Mesenchymal stem cell (in vitro differentiated cells and primary cell): ENCODE measurements around the gene SRY. TPM values are rescaled to one million over a fixed set of nuclear protein-coding genes. Genes with fewer than 3 reads are reported as not detected.

Experiments used
- DNase-seq: peaks from one replicate; pipeline ENCODE4 v3.0.0-alpha.2; 2013
- H2AFZ ChIP-seq: one replicate; pipeline ENCODE4 v1.6.1; 2013; ENCODE audit warnings: low read depth, mild to moderate bottlenecking, control low read depth, inconsistent platforms, low read length, moderate library complexity
- H2AK5ac ChIP-seq: 2 replicates; pipeline ENCODE4 v1.6.1; 2013; ENCODE audit warnings: low read length, moderate library complexity, mild to moderate bottlenecking, inconsistent platforms; ENCODE audit not compliant: severe bottlenecking
- H2BK120ac ChIP-seq: one replicate; pipeline ENCODE4 v1.6.1; 2013; ENCODE audit warnings: low read depth, mild to moderate bottlenecking, inconsistent platforms, low read length, moderate library complexity
- H2BK12ac ChIP-seq, 2 experiments: one replicate each; pipeline ENCODE4 v1.6.1; 2013; ENCODE audit warnings: inconsistent platforms in 2 of 2, low read length in 2 of 2, mild to moderate bottlenecking in 2 of 2, moderate library complexity in 2 of 2, control low read depth in 1 of 2
- H2BK15ac ChIP-seq: one replicate; pipeline ENCODE4 v1.6.1; 2013; ENCODE audit warnings: mild to moderate bottlenecking, low read depth, inconsistent platforms; ENCODE audit not compliant: poor library complexity, severe bottlenecking
- H2BK5ac ChIP-seq: 2 replicates; pipeline ENCODE4 v1.6.1; 2013; ENCODE audit warnings: low read depth, mild to moderate bottlenecking, low read length, control low read depth, inconsistent platforms; ENCODE audit not compliant: poor library complexity, severe bottlenecking
- H3K14ac ChIP-seq, 2 experiments: one replicate each; pipeline ENCODE4 v1.6.1; 2013; ENCODE audit warnings: inconsistent platforms in 2 of 2, low read length in 2 of 2, control low read depth in 1 of 2, mild to moderate bottlenecking in 1 of 2, moderate library complexity in 1 of 2
- H3K18ac ChIP-seq, 2 experiments: one replicate each; pipeline ENCODE4 v1.6.1; 2013; ENCODE audit warnings: inconsistent platforms in 2 of 2, low read length in 2 of 2, control low read depth in 1 of 2, low read depth in 1 of 2, mild to moderate bottlenecking in 1 of 2
- H3K23ac ChIP-seq, 2 experiments: one replicate each; pipeline ENCODE4 v1.6.1; 2013; ENCODE audit warnings: inconsistent platforms in 2 of 2, low read length in 2 of 2, mild to moderate bottlenecking in 2 of 2, moderate library complexity in 2 of 2, control low read depth in 1 of 2
- H3K27ac ChIP-seq: 2 replicates; pipeline ENCODE4 v1.5.1; 2013; ENCODE audit warnings: mild to moderate bottlenecking, moderate library complexity, low read length, control low read depth, inconsistent platforms; ENCODE audit not compliant: poor library complexity, severe bottlenecking
- H3K27me3 ChIP-seq, 2 experiments: 2 replicates each; pipeline versions ENCODE4 v1.6.1 to v1.7.0; 2013; ENCODE audit warnings: low read length in 2 of 2, mild to moderate bottlenecking in 2 of 2, moderate library complexity in 2 of 2, control low read depth in 1 of 2, inconsistent platforms in 1 of 2; ENCODE audit not compliant: control insufficient read depth in 1 of 2, insufficient read depth in 1 of 2
- H3K36me3 ChIP-seq, 2 experiments: 2 replicates each; pipeline versions ENCODE4 v1.6.1 to v1.7.0; 2013; ENCODE audit warnings: low read length in 2 of 2, control low read depth in 1 of 2, inconsistent platforms in 1 of 2, low read depth in 1 of 2, mild to moderate bottlenecking in 1 of 2; ENCODE audit not compliant: insufficient read depth in 2 of 2, control insufficient read depth in 1 of 2
- H3K4ac ChIP-seq, 2 experiments: one replicate each; pipeline ENCODE4 v1.6.1; 2013; ENCODE audit warnings: inconsistent platforms in 2 of 2, low read length in 2 of 2, mild to moderate bottlenecking in 2 of 2, moderate library complexity in 2 of 2, control low read depth in 1 of 2, low read depth in 1 of 2
- H3K4me1 ChIP-seq: 2 replicates; pipeline ENCODE4 v1.6.1; 2013; ENCODE audit warnings: low read depth, low read length, control low read depth; ENCODE audit not compliant: control insufficient read depth, insufficient read depth
- H3K4me2 ChIP-seq: 2 replicates; pipeline ENCODE4 v1.6.1; 2013; ENCODE audit warnings: low read length, mild to moderate bottlenecking, inconsistent platforms; ENCODE audit not compliant: poor library complexity, severe bottlenecking
- H3K4me3 ChIP-seq, 2 experiments: 2 replicates each; pipeline versions ENCODE4 v1.5.1 to v1.7.0; 2013; ENCODE audit warnings: low read length in 2 of 2, mild to moderate bottlenecking in 2 of 2, control low read depth in 1 of 2, low read depth in 1 of 2; ENCODE audit not compliant: insufficient read depth in 1 of 2
- H3K79me1 ChIP-seq: replicated peaks from 2 replicates; pipeline ENCODE4 v1.6.1; 2013; ENCODE audit warnings: mild to moderate bottlenecking, control low read depth, low read length, inconsistent platforms; ENCODE audit not compliant: poor library complexity, severe bottlenecking
- H3K9ac ChIP-seq: 2 replicates; pipeline ENCODE4 v1.7.0; 2013; ENCODE audit warnings: mild to moderate bottlenecking, low read length, moderate library complexity
- H3K9me3 ChIP-seq: 2 replicates; pipeline ENCODE4 v1.7.0; 2013; ENCODE audit warnings: mild to moderate bottlenecking, low read length; ENCODE audit not compliant: control insufficient read depth
- H4K8ac ChIP-seq: one replicate; pipeline ENCODE4 v1.6.1; 2013; ENCODE audit warnings: inconsistent platforms, mild to moderate bottlenecking, low read length, moderate library complexity
- H4K91ac ChIP-seq: one replicate; pipeline ENCODE4 v1.6.1; 2013; ENCODE audit warnings: mild to moderate bottlenecking, low read length, inconsistent platforms
- WGBS: methylation state at CpG from one replicate; pipeline ENCODE4 v1.1.7; 2013; ENCODE audit warnings: mixed read lengths; 5-methylcytosine and 5-hydroxymethylcytosine counted together
- polyA plus RNA-seq, 2 experiments: library from polyadenylated mRNA; stranded (reverse); fragments of 200-250 nt; gene quantifications; one replicate each; pipeline ENCODE4 v1.2.3, GENCODE V29; 2013

The SRY gene
- polyA plus RNA-seq (2013, experiment 1 of 2), result not detected
- not detected for polyA plus RNA-seq (2013, experiment 2 of 2)

DNA sequence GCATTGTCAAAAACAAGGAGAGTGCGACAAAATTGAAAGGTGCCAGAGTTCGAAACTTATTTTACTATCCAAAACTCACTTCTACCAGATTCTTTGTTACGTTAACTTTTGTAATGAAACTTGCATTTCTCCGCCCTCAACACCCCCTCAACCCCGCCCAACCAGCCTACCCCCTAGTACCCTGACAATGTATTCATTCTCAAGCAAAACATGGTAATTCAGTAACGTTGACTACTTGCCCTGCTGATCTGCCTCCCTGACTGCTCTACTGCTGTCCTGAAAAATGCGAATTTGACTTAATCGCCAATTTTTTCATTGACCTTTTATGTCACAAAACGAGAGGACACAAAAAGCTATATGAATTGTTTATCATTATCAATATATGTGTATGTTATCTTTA is at the start of gene SRY:
Gene SRY (minus strand): TSS at position 83 of the 400 bp plus-strand sequence. CDS start 79 bp downstream, at position 4.
- Histone ChIP-seq H2BK15ac (no peak within 1 kb of the TSS), H3K4me2 (peak within 1 kb of the TSS; percentile 74), H3K4ac (no peak within 1 kb of the TSS), H3K14ac (no peak within 1 kb of the TSS), H2BK5ac (no peak within 1 kb of the TSS), H4K8ac (peak within 1 kb of the TSS; percentile 28), H3K79me1 (no peaks in the 10 kb centered on the region), H3K18ac (no peak within 1 kb of the TSS), H3K27me3 (no peaks in the 10 kb centered on the region), H3K36me3 (no peaks in the 10 kb centered on the region), H2AFZ (no peak within 1 kb of the TSS), H3K27ac (no peak within 1 kb of the TSS), H3K4me1 (no peaks in the 10 kb centered on the region), H2BK12ac (no peak within 1 kb of the TSS), H3K9ac (no peak within 1 kb of the TSS), H2BK120ac (no peak within 1 kb of the TSS), H3K9me3 (no peaks in the 10 kb centered on the region), H4K91ac (no peak within 1 kb of the TSS), H3K23ac (no peak within 1 kb of the TSS), H2AK5ac (no peak within 1 kb of the TSS), H3K4me3 (peak within 1 kb of the TSS in 1 of 2 experiments; percentile 26)
- WGBS, result 31% methylated on average over 6 of the region's 9 CpGs
- no peak for DNase-seq

DNA sequence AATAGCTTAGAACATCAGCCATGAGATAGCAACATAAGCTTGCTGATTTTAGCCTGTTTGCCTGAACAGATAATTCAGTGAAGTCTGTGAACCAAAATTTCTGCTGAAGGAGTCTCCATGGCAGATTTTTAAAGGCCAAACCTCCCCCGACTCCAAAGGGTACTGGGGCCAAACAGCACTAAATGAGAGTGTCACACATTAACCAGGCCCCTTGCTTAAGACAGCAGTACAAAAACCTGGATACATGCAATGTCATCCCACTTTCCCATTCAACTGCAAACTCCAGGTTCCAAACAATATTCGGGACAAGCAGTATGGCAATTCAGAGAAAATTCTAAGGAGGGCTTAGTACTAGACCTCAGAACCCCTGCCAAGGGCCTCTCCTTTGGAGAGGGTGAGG is 49.6 kb upstream of the SRY start:
- Histone ChIP-seq H3K27me3 (no peaks in the 10 kb centered on the region), H2AFZ (no peak overlapping the region), H4K8ac (no peak overlapping the region), H3K36me3 (no peaks in the 10 kb centered on the region), H3K14ac (no peak overlapping the region), H2BK12ac (no peak overlapping the region), H4K91ac (no peak overlapping the region), H2BK5ac (no peak overlapping the region), H2BK120ac (no peak overlapping the region), H2BK15ac (no peak overlapping the region), H3K9me3 (no peaks in the 10 kb centered on the region), H3K18ac (no peak overlapping the region), H3K4me1 (no peaks in the 10 kb centered on the region), H2AK5ac (no peak overlapping the region), H3K23ac (no peak overlapping the region), H3K27ac (no peak overlapping the region), H3K4ac (no peak overlapping the region), H3K79me1 (no peaks in the 10 kb centered on the region), H3K4me2 (no peak overlapping the region), H3K4me3 (no peak overlapping the region), H3K9ac (no peak overlapping the region)
- WGBS, result 63% methylated on average over 1 of the region's 2 CpGs
- DNase-seq, result no peak

DNA sequence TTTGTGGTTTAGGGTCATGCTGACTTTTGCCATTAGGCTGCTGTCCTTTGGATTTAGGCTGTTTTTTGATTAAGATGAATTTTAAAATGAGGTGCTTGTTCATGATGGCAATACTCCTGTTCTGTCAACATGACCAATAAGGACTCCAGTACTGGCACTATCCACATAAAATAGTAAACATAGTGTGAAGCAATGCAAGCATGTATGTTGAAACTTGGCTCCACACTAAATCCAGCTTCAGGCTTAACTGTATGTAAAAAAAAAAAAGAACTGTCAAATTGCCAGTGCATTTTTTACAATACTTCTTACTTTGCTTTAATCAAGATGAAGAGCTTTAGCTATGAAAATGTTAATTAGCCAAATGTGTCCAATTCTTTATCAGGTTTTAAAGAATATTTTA is 47.7 kb upstream of the SRY start:
- Histone ChIP-seq H3K4me1 (no peaks in the 10 kb centered on the region), H3K18ac (no peak overlapping the region), H4K91ac (no peak overlapping the region), H2BK12ac (no peak overlapping the region), H3K23ac (no peak overlapping the region), H2AFZ (no peak overlapping the region), H3K4me2 (no peak overlapping the region), H3K4me3 (no peak overlapping the region), H2AK5ac (no peak overlapping the region), H3K14ac (no peak overlapping the region), H3K9ac (no peak overlapping the region), H2BK120ac (no peak overlapping the region), H3K27me3 (no peaks in the 10 kb centered on the region), H2BK15ac (no peak overlapping the region), H3K4ac (no peak overlapping the region), H3K79me1 (no peaks in the 10 kb centered on the region), H3K27ac (no peak overlapping the region), H2BK5ac (no peak overlapping the region), H3K9me3 (no peaks in the 10 kb centered on the region), H3K36me3 (no peaks in the 10 kb centered on the region), H4K8ac (no peak overlapping the region)
- DNase-seq, result no peak

DNA sequence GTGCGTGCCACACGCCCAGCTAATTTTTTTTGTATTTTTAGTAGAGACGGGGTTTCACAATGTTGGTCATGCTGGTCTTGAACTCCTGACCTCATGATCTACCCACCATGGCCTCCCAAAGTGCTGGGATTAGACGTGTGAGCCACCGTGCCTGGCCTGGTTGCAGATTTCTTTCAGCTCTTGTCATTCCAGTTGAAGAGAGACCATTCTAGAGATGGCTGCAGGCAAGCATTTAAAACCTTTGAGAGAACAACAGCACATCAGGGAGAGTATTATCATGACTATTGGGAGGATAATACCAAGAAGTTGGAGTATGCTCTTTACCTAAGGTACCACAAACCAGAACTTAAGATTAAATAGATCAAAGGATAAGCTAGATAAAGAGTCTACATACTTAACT is 41.0 kb upstream of the SRY start:
- no peak overlapping the region for H2AFZ ChIP-seq
- no peak overlapping the region for H4K91ac ChIP-seq
- no peak for DNase-seq
- H2BK5ac ChIP-seq, result no peak overlapping the region
- H3K4me3 ChIP-seq, result no peak overlapping the region
- H2AK5ac ChIP-seq, result no peak overlapping the region
- no peaks in the 10 kb centered on the region for H3K4me1 ChIP-seq
- H3K4ac ChIP-seq, result no peak overlapping the region
- H3K36me3 ChIP-seq, result no peaks in the 10 kb centered on the region
- H3K4me2 ChIP-seq, result no peak overlapping the region
- no peak overlapping the region for H2BK15ac ChIP-seq
- 76% methylated on average over 4 of the region's 5 CpGs for WGBS
- no peak overlapping the region for H4K8ac ChIP-seq
- H3K18ac ChIP-seq, result no peak overlapping the region
- no peak overlapping the region for H3K9ac ChIP-seq
- no peak overlapping the region for H3K14ac ChIP-seq
- no peak overlapping the region for H3K23ac ChIP-seq
- no peaks in the 10 kb centered on the region for H3K9me3 ChIP-seq
- H3K27me3 ChIP-seq, result no peaks in the 10 kb centered on the region
- no peak overlapping the region for H2BK120ac ChIP-seq
- no peaks in the 10 kb centered on the region for H3K79me1 ChIP-seq
- H3K27ac ChIP-seq, result no peak overlapping the region
- H2BK12ac ChIP-seq, result no peak overlapping the region
